HG02571 (cell line): ENCODE results near the gene LMAN2.
"Not testable (repeated sequence)": the region's sequence is repeated elsewhere in the genome, so short reads cannot be mapped to it uniquely, and the experiment has no call there.

Experiments
- ATAC-seq: cut with Tn5 transposase; IDR thresholded peaks from one replicate; pipeline ENCODE4 v1.9.1; 2021; ENCODE audit warnings: mild to moderate bottlenecking, moderate library complexity; ENCODE audit not compliant: unreplicated experiment

LMAN2 gene

GRCh38 chr5:177365845-177366527 lies 14.5 kb upstream of the LMAN2 start:
- ATAC-seq = no peak

GRCh38 chr5:177364159-177364962 lies 12.9 kb upstream of the LMAN2 start:
- no peak for ATAC-seq

GRCh38 chr5:177363565-177363964 lies 12.1 kb upstream of the LMAN2 start:
- no peak for ATAC-seq

- peak; percentile 33 for ATAC-seq
Observed at GRCh38 chr5:177362610-177363507, 11.4 kb upstream of the LMAN2 start.

GRCh38 chr5:177362292-177362609 lies 10.8 kb upstream of the LMAN2 start:
- no peak for ATAC-seq

- no peak for ATAC-seq
Observed at GRCh38 chr5:177361418-177362291, 10.2 kb upstream of the LMAN2 start.

GRCh38 chr5:177360740-177361139 lies 9.3 kb upstream of the LMAN2 start:
- ATAC-seq = not testable (repeated sequence)

- no peak for ATAC-seq
Observed at GRCh38 chr5:177359860-177360259, 8.4 kb upstream of the LMAN2 start.

GRCh38 chr5:177359451-177359851 lies 8.0 kb upstream of the LMAN2 start:
- ATAC-seq = no peak

GRCh38 chr5:177358370-177358819 lies 6.9 kb upstream of the LMAN2 start:
- ATAC-seq = no peak

- peak; percentile 85 for ATAC-seq
Observed at GRCh38 chr5:177357459-177358351, 6.2 kb upstream of the LMAN2 start, which contains the start of gene RGS14. Gene RGS14, plus strand, starts transcription at chr5:177357924. Its CDS starts 101 bp downstream, at chr5:177358025.

- ATAC-seq = no peak
Observed at GRCh38 chr5:177357146-177357458, 5.6 kb upstream of the LMAN2 start.

- no peak for ATAC-seq
Observed at GRCh38 chr5:177356746-177357145, 5.3 kb upstream of the LMAN2 start.

GRCh38 chr5:177355868-177356168 lies 4.3 kb upstream of the LMAN2 start:
- no peak for ATAC-seq

- no peak for ATAC-seq
Observed at GRCh38 chr5:177355162-177355867, 3.8 kb upstream of the LMAN2 start.

GRCh38 chr5:177354711-177355110 lies 3.2 kb upstream of the LMAN2 start:
- no peak for ATAC-seq

- ATAC-seq = no peak
Observed at GRCh38 chr5:177354256-177354655, 2.8 kb upstream of the LMAN2 start.

GRCh38 chr5:177353093-177353492 lies 1.6 kb upstream of the LMAN2 start:
- ATAC-seq = no peak

GRCh38 chr5:177350776-177351391 lies 584 bp downstream of the LMAN2 start:
- ATAC-seq = no peak
